ENCODE results near the gene COBL. TPM values are rescaled to one million over a fixed set of nuclear protein-coding genes. Genes with fewer than 3 reads are reported as not detected.

COBL gene
- total and polyA plus RNA-seq, 2 of the 8 experiments (the other 6 are each of a cell fraction or from before 2014, with no cell fraction given) = 13.8 to 40.4 TPM

- H3K14ac ChIP-seq (ENCODE audit: insufficient read length) = no peak overlapping the region
- H2BK12ac ChIP-seq (ENCODE audit: low read depth, low read length) = no peak overlapping the region
- H3K4me1 ChIP-seq (replicated peaks in 1 of 4; ENCODE audit: control insufficient read depth in 3 of 4, insufficient read depth in 4 of 4, low read length in 3 of 4) = peaks cover 1 to 14% (median 9%) of the 10 kb centered on the region in 4 experiments; a peak in 4 of 7 replicates
- FAIRE-seq (no peak), DNase-seq (ENCODE audit: low read depth in 1 of 2, low spot score in 2 of 2) (no peak)
- H3K79me1 ChIP-seq (ENCODE audit: low read depth, low read length) = peaks cover 10% of the 10 kb centered on the region
- ChIA-PET POLR2A (ENCODE audit: partially characterized antibody) (interaction anchor here (1.4 kb wide), 1 partner anchor 113 kb away, joined by 5 read pairs; no protein-coding TSS in a partner anchor), CTCF (ENCODE audit: partially characterized antibody) (interaction anchor here (1.1 to 5.4 kb wide), 3 partner anchors 11 to 111 kb away, joined by 3 to 24 read pairs (median 9); no protein-coding TSS in a partner anchor)
- no peak overlapping the region for H2AK5ac ChIP-seq (ENCODE audit: low read depth, low read length)
- no peak overlapping the region for H4K8ac ChIP-seq (ENCODE audit: extremely low read depth, insufficient read depth, low read length)
- no peak overlapping the region for H3K4me3 ChIP-seq (ENCODE audit: extremely low read depth in 1 of 4, insufficient read depth in 2 of 4, low read depth in 3 of 4, low read length in 4 of 4)
- H2AFZ ChIP-seq (ENCODE audit: low read length) = no peak overlapping the region
- 98% methylated on average over 7 of the region's 7 CpGs; no CpG with 5 or more reads in 1 of the 2 experiments for WGBS, 2 experiments (ENCODE audit: extremely low coverage in 1 of 2, insufficient coverage in 1 of 2, insufficient read length in 1 of 2, insufficient replicate concordance in 2 of 2, low coverage in 1 of 2, low lambda C conversion rate in 2 of 2, missing lambda C conversion rate in 1 of 2)
- no peaks in the 10 kb centered on the region for H3K36me3 ChIP-seq (ENCODE audit: control insufficient read depth in 2 of 4, insufficient read depth in 4 of 4, low read length in 3 of 4)
- no peak overlapping the region for H3K56ac ChIP-seq (replicated peaks; ENCODE audit: insufficient read length, low read depth, low read length)
- H3K27ac ChIP-seq (ENCODE audit: low read depth, low read length) = no peak overlapping the region
- no peak overlapping the region for H4K5ac ChIP-seq (ENCODE audit: insufficient read length, low read depth, low read length)
- peaks cover 0 to 4% of the 10 kb centered on the region in 2 experiments for H4K20me1 ChIP-seq (replicated peaks in 1 of 2; ENCODE audit: control insufficient read depth in 1 of 2, insufficient read depth in 2 of 2, low read length in 2 of 2)
- H4K91ac ChIP-seq (replicated peaks; ENCODE audit: insufficient read length, low read length) = no peak overlapping the region
- no peak overlapping the region for H3K4me2 ChIP-seq (ENCODE audit: insufficient read depth in 1 of 2, low read depth in 2 of 2, low read length in 2 of 2)
- no peak overlapping the region for H3K23ac ChIP-seq (ENCODE audit: insufficient read length)
- no peaks in the 10 kb centered on the region for H3K9me3 ChIP-seq (ENCODE audit: insufficient read depth in 2 of 2, low read depth in 1 of 2, low read length in 1 of 2)
- H2BK120ac ChIP-seq (replicated peaks; ENCODE audit: low read depth, low read length) = no peak overlapping the region
- no peak overlapping the region for H3K18ac ChIP-seq (ENCODE audit: extremely low read depth, low read length)
- no peak overlapping the region for H2BK5ac ChIP-seq (ENCODE audit: low read depth, low read length)
- no peak overlapping the region for H2BK15ac ChIP-seq (ENCODE audit: low read length)
- no peak overlapping the region for H2BK20ac ChIP-seq (ENCODE audit: low read length)
- H3K9ac ChIP-seq (replicated peaks in 1 of 4; ENCODE audit: extremely low read depth in 1 of 4, low read depth in 3 of 4, low read length in 3 of 4) = no peak overlapping the region
- no peak for TF ChIP-seq CREB1 (IDR thresholded peaks at IDR 0.05)
- no peak for TF ChIP-seq SP2 (IDR thresholded peaks at IDR 0.05; ENCODE audit: low read length)
- TF ChIP-seq EP300 (IDR thresholded peaks at IDR 0.05; ENCODE audit: borderline replicate concordance in 1 of 2, low read depth in 2 of 2, low read length in 2 of 2) = no peak
- TF ChIP-seq TBP (IDR thresholded peaks at IDR 0.05; ENCODE audit: low read depth, low read length) = no peak
- no peak for TF ChIP-seq GTF2F1 (IDR thresholded peaks at IDR 0.05; ENCODE audit: borderline replicate concordance, low read depth, low read length)
- TF ChIP-seq CTBP2 (IDR thresholded peaks at IDR 0.05; ENCODE audit: borderline replicate concordance, insufficient read depth, insufficient read length, low read length) = no peak
- no peak for TF ChIP-seq TEAD4 (IDR thresholded peaks at IDR 0.05; ENCODE audit: low read depth, low read length)
- TF ChIP-seq RNF2 (IDR thresholded peaks at IDR 0.05; ENCODE audit: borderline replicate concordance, low read depth, low read length, missing control alignments, poor library complexity, severe bottlenecking) = no peak
- no peak for TF ChIP-seq MAFK (IDR thresholded peaks at IDR 0.05; ENCODE audit: low read depth, low read length)
- TF ChIP-seq SP4 (IDR thresholded peaks at IDR 0.05; ENCODE audit: low read length) = no peak
- no peak for TF ChIP-seq CEBPB (IDR thresholded peaks at IDR 0.05; ENCODE audit: low read depth, low read length)
- H3K79me2 ChIP-seq (ENCODE audit: control insufficient read depth in 1 of 2, insufficient read depth in 2 of 2, low read length in 2 of 2) = no peaks in the 10 kb centered on the region; a peak in 1 of 4 replicates
- H3K23me2 ChIP-seq (ENCODE audit: low read depth, low read length) = no peaks in the 10 kb centered on the region; the same call in 1 of the 2 replicates
- H3K4ac ChIP-seq (replicated peaks; ENCODE audit: insufficient read length, low read depth, low read length) = no peak overlapping the region
- H3K27me3 ChIP-seq (replicated peaks in 1 of 4; ENCODE audit: control insufficient read depth in 3 of 4, extremely low read depth in 1 of 4, insufficient read depth in 3 of 4, low read length in 3 of 4) = 0 out of 7 replicates have a peak, but pooled peaks cover 0 to 4% (median 0%) of the 10 kb centered on the region in 4 experiments
Measured at GRCh38 chr7:51214098-51214497, 102.5 kb downstream of the COBL start.
